HG03571 (cell line): ENCODE measurements around the gene RAI14.
"Not testable (repeated sequence)": the region's sequence is repeated elsewhere in the genome, so short reads cannot be mapped to it uniquely, and the experiment has no call there.

Source experiments
- ATAC-seq: cut with Tn5 transposase; IDR thresholded peaks from one replicate; pipeline ENCODE4 v1.9.1; 2021; ENCODE audit not compliant: unreplicated experiment

The RAI14 gene

GRCh38 chr5:34806532-34806931 lies 150.4 kb downstream of the RAI14 start:
- no peak for ATAC-seq

GRCh38 chr5:34811706-34812105 lies 155.6 kb downstream of the RAI14 start:
- ATAC-seq = no peak

DNA sequence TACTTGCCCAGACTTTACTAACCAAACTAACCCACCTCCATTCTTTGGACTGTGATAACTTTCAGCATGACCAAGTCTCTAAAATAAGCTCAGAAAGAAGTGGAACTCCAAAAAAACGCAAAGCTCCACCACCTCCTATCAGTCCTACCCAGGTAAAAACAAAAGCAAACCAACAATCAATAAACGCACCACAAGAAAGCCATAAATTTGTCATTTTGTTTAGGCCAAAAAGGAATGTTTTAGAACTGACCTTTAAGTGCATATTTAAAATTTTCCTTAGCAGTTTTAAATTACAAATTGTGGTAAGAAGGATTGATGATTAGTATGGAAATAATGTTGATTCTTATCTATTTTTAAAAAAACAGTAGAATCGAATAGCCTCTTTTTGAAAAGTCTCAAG lies 157.4 kb downstream of the RAI14 start:
- no peak for ATAC-seq

DNA sequence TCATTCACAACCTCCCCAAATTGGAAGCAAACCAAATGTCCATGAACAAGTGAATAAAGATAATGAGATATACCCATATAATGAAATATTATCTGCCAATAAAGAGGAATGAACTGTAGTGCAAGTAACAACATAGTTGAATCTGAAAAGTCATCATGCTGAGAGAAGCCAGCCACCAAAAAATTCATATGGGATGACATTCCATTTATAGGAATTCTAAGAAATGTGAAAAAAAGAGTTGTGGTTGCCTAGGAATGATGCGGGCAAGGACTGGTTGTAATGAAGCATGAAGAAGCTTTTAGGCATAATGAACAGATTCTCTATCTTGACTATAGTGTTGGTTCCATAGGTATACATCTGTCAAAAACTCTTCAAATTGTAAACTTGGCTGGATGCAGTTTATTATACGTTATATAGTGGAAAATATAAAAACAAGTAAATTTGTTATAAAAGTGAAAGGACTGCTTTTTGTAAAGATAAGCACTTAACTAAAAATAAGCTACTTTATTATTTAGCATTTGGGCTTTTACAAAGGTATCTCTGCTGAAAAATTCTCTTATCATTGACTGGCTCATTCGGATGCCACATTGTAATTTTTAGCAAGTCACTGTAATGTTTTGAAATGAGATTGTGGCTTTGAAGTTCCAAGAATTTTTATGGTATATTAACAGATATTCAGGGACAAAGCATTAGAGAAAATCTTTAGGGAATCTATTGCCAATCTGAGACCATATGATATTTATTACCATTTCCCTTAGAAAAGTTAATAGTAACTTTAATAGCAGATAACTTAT lies 161.6 kb downstream of the RAI14 start:
- no peak for ATAC-seq

DNA sequence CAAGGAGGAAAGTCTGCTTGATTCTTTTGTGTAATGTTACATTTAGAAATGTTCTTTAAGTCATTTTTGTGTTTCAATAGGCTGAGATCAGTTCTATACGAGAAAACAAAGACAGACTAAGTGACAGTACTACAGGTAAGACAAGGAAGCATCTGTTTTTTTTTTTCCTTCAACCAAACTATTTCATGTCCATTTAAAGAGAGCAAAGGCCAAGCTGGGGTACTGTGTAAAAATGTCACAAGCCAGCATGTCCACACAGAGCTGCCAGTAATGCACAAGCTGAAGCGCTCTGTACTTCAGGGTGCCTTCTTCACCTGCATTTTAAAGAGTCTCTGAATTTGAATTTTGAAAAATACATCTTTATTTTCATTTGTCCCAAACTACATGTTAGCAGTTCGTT lies 162.6 kb downstream of the RAI14 start:
- no peak for ATAC-seq

GRCh38 chr5:34820593-34820992 lies 164.5 kb downstream of the RAI14 start:
- no peak for ATAC-seq

DNA sequence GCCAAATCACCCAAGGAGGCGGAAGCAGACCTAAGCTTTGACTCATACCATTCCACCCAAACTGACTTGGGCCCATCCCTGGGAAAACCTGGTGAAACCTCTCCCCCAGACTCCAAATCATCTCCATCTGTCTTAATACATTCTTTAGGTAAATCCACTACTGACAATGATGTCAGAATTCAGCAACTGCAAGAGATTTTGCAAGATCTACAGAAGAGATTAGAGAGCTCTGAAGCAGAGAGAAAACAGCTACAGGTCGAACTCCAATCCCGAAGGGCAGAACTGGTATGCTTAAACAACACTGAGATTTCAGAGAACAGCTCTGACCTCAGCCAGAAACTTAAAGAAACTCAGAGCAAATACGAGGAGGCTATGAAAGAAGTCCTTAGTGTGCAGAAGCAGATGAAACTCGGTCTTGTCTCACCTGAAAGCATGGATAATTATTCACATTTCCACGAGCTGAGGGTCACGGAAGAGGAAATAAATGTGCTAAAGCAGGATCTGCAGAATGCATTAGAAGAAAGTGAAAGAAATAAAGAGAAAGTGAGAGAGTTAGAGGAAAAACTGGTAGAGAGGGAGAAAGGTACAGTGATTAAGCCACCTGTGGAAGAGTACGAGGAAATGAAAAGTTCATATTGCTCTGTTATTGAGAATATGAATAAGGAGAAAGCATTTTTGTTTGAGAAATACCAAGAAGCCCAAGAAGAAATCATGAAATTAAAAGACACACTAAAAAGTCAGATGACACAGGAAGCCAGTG lies 167.0 kb downstream of the RAI14 start:
- ATAC-seq = no peak

GRCh38 chr5:34826347-34826746 lies 170.2 kb downstream of the RAI14 start:
- no peak for ATAC-seq

DNA sequence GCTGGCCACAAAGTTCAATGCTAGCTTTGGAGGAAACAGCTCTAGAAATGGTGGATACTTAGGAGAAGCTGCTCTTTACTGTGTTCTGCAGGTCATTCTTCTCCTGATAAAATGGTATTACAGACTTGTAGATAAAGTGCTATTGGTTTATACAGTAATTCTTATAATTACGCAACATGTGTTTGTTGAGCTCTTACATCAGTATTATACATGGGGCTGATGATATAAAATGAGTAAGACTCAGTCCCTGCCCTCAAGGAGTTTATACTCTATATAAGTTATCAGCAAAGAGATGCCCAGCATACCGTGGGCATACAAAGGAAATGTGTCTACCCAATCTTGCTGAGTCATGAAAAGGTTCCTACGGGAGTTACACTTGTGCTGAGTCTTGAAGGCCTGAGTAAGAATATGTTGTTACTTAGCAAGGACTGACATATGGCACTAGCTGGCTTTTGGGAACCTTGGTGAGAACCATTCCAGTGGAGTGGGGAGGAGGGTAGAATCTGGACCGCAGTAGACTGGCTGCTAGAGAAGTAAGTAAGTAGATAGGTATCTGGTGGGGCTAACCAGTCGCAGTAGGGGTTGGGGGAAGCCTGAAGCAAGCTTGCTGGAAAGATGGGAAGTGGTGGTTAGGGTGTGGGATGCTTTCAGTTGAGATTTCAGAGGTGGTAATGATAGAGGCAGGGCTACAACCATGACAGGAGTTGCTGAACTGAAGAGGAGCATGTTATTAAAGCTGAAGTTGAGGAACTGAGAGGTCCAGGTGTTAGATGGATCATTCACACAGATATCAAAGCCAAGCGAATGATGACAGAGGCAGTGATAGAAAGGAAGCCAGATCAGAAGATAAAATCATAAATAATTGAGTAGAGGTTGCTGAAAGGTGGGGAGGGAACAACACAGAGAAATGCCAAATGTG lies 171.7 kb downstream of the RAI14 start:
- no peak for ATAC-seq

- ATAC-seq = not testable (repeated sequence)
Observed at GRCh38 chr5:34830827-34831226, 174.7 kb downstream of the RAI14 start.

- no peak for ATAC-seq
Observed at GRCh38 chr5:34831303-34831702, 175.2 kb downstream of the RAI14 start.

GRCh38 chr5:34832568-34832967 lies 176.4 kb downstream of the RAI14 start:
- no peak for ATAC-seq

GRCh38 chr5:34833090-34833489 lies 177.0 kb downstream of the RAI14 start:
- ATAC-seq = no peak

DNA sequence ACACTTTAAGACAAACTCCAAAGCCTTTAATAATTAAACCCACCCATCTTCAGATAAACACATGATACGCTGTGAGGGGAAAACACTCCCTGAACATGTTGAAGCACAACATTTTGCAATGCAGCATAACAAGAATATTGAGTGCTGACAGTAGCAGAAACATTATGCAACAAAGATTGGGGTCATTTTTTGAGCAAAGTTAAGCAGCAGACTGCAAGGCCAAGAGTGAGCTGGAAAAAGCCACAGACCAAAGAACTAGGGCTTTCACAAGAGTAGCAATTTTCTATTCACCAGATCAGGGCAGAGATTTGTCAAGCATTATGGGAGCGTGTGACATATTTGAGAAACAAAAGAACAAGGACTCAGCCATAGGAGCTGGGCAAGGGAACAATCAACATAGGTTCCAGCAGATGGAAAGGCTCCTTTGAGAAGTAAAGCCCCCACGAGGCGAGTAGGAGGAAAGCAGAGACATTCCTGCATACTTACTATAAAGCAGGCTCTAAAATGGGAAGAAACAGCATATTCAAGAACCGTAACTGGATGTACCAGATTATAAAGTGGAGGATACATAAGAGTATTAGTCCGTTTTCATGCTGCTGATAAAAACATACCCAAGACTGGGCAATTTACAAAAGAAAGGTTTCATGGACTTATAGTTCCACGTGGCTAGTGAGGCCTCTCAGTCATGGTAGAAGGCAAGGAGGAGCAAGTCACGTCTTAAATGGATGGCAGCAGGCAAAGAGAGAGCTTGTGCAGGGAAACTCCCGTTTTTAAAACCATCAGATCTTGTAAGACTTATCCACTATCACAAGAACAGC lies 178.1 kb downstream of the RAI14 start:
- ATAC-seq = no peak

DNA sequence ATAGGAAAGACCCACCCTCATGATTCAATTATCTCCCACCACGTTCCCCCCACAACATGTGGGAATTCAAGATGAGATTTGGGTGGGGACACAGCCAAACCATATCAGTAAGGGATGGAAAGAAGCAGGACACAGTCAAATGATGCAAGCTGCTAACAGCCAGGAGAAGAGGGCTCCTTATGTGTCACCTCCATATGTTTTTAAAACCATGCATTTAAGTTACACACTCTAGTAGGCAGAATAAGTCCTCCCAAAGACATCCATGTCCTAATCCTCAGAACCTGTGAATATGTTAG lies 178.6 kb downstream of the RAI14 start:
- no peak for ATAC-seq

- no peak for ATAC-seq
Observed at GRCh38 chr5:34835664-34836063, 179.5 kb downstream of the RAI14 start.

DNA sequence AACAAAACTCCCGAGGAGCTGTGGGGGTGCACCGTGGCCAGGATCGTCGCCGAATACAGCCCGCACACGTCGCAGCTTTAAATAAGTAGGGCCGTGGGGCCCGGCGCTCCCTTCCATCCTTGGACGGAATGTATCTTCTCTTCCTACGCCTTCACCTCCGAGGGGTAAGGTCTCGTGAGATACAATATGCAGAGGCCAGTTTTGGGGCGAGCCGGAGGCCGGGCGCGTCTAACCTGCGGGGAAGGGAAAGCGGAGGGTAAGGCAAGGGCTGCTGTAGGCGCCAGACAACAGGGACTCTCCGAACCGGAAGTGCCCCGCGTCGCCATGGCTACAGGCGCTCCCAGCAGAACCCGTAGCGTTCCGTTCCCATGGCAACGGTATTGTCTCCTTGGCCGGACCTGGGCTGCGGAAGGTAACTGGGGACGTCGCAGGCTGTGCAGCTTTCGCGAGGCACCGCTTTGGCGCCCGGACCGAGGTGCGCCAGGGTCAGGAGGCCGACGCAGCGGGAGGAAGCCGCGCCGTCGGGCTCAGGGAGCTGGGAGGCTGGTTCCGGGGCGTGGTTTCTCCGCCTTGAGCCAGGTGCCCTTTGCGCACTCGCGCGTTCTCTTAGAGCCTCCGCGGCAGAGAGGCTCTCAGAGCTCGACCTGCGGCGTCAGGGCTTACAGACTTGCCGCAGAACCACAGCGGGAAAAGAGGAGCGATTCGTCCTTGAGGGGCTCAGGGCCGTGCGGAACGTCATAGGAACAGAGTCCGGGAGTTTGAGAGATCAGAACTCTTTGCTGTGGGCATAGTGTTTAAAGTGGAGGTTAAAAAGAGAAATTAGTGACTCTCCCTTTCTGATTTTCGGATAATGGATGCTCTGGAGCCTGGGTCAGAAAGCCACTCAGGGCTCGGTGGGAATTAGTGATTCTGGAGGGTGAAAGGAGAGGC lies 182.9 kb downstream of the RAI14 start, which contains the start of gene TTC23L:
Gene TTC23L, plus strand, starts transcription at position 380 of the 930 bp plus-strand sequence. CDS start 1,508 bp downstream, outside the sequence.
- ATAC-seq = peak; percentile 99

DNA sequence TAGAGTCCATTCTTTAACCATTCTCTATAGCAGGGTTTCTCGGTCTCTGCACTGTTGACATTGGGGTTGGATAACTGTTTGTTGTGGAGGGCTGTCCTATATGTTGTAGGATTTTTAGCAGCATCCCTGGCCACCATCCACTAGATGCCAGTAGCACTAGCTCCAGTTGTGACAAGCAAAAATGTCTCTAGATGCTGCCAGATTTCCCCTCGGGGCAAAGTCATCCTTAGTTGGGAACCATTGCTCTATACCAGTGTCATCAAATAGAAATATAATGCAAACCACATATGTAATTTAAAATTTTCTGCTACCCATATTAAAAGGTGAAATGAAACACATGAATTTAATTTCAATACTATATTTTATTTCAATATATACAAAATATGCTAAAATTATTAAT lies 185.7 kb downstream of the RAI14 start:
- no peak for ATAC-seq

DNA sequence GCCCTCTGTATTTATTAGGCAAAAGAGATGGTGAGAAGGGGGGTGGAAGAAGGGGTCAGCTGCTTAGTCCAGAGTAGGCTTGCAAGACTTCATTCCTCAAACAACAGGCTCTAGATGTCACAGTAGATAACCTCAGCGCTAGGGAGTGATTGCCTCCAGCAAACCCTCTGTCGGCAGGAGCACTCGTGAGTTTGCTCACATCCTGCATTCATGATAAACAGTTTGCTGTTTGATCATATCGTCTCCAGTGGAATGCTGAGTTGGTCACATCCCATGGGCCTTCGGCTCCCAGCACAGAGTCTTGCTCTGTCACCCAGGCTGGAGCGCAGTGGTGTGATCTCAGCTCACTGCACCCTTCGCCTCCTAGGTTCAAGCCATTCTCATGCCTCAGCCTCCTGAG lies 186.4 kb downstream of the RAI14 start:
- no peak for ATAC-seq
